Kidney (tissue), 14 donors: ENCODE data around the gene IPCEF1. TPM values are rescaled to one million over a fixed set of nuclear protein-coding genes. Genes with fewer than 3 reads are reported as not detected.
A peak's percentile ranks its signal among the peaks of the same experiment; 100 is the strongest.
"Not testable (repeated sequence)": the region's sequence is repeated elsewhere in the genome, so short reads cannot be mapped to it uniquely, and the experiment has no call there.

ENCODE experiments used
- DNase-seq, 5 donors: peaks; one replicate each; pipeline ENCODE4 v3.0.0-alpha.2; 2013 to 2020
- FAIRE-seq: peaks from 2 replicates; lab custom pipeline; 2012; peaks lifted over from hg19 to GRCh38; lab: Jason Lieb, UNC
- H3K27ac ChIP-seq, 2 donors: one replicate each; pipeline ENCODE4 v1.7.0; 2013; ENCODE audit warnings: low read depth in 2 of 2, low read length in 2 of 2, inconsistent platforms in 1 of 2
- H3K27me3 ChIP-seq: one replicate; pipeline ENCODE4 v1.7.1; 2013; ENCODE audit warnings: low read length, inconsistent platforms; ENCODE audit not compliant: control insufficient read depth, insufficient read depth
- H3K36me3 ChIP-seq, 3 donors: one replicate each; pipeline versions ENCODE4 v1.7.0 to v1.7.1; 2013; ENCODE audit warnings: low read length in 3 of 3, control low read depth in 1 of 3, inconsistent platforms in 1 of 3; ENCODE audit not compliant: insufficient read depth in 3 of 3, control insufficient read depth in 2 of 3
- H3K4me1 ChIP-seq, 3 donors: one replicate each; pipeline versions ENCODE4 v1.7.0 to v1.7.1; 2013; ENCODE audit warnings: low read length in 3 of 3, inconsistent platforms in 1 of 3, low read depth in 1 of 3; ENCODE audit not compliant: control insufficient read depth in 2 of 3, insufficient read depth in 2 of 3
- H3K4me3 ChIP-seq, 3 donors: one replicate each; pipeline versions ENCODE4 v1.7.0 to v1.8.1; 2013; ENCODE audit warnings: low read length in 3 of 3, control low read depth in 1 of 3, inconsistent platforms in 1 of 3
- H3K9ac ChIP-seq, 3 donors: one replicate each; pipeline versions ENCODE4 v1.7.0 to v1.7.1; 2013; ENCODE audit warnings: low read length in 3 of 3, control low read depth in 1 of 3, inconsistent platforms in 1 of 3
- H3K9me3 ChIP-seq, 3 donors: one replicate each; pipeline versions ENCODE4 v1.7.0 to v1.7.1; 2013; ENCODE audit warnings: low read length in 3 of 3, control low read depth in 1 of 3, inconsistent platforms in 1 of 3; ENCODE audit not compliant: control insufficient read depth in 2 of 3, insufficient read depth in 1 of 3
- intact Hi-C: fragments of 100-400 bp; cut with DNase I; formaldehyde crosslinking; loops from one replicate; pipeline ENCODE4 v1.11.1; 2022
- polyA plus RNA-seq: library from polyadenylated mRNA; stranded (reverse); fragments of 350-450 nt; fragmentation: Illumina TruSeq; extraction: RNeasy Lipid Tissue Mini Kit (QIAGEN cat#74804); gene quantifications from one replicate; pipeline ENCODE4 v1.2.3, GENCODE V29; 2014; ENCODE audit warnings: low read depth, low replicate concordance; ENCODE audit not compliant: insufficient read depth
- total RNA-seq: library from RNA; stranded (reverse); fragmentation: NEBNext Ultra II Directional; extraction: Animal tissue kit (Norgen Biotek cat#: 25700); gene quantifications from one replicate; pipeline ENCODE4 v1.2.1, GENCODE V29; 2021
- TF ChIP-seq, protein P1 (sequence below): IDR thresholded peaks from 3 replicates; pipeline ENCODE4 v1.5.1; 2012; ENCODE audit warnings: mild to moderate bottlenecking, moderate library complexity, borderline replicate concordance; ENCODE audit not compliant: insufficient read depth; ENCODE audit errors: extremely low read depth
- donor health status: control.
- donor health status: control.
- donor health status: control.
- donor health status: control.
- donor health status: control.
- donor health status: DM: yes; HTN: yes; CAD: no.
- donor health status: Normal renal cell carcinoma (clear cell type).

IPCEF1 gene
- total and polyA plus RNA-seq, 2 donors from 2014 or later: 2.7 to 25.9 TPM

DNA sequence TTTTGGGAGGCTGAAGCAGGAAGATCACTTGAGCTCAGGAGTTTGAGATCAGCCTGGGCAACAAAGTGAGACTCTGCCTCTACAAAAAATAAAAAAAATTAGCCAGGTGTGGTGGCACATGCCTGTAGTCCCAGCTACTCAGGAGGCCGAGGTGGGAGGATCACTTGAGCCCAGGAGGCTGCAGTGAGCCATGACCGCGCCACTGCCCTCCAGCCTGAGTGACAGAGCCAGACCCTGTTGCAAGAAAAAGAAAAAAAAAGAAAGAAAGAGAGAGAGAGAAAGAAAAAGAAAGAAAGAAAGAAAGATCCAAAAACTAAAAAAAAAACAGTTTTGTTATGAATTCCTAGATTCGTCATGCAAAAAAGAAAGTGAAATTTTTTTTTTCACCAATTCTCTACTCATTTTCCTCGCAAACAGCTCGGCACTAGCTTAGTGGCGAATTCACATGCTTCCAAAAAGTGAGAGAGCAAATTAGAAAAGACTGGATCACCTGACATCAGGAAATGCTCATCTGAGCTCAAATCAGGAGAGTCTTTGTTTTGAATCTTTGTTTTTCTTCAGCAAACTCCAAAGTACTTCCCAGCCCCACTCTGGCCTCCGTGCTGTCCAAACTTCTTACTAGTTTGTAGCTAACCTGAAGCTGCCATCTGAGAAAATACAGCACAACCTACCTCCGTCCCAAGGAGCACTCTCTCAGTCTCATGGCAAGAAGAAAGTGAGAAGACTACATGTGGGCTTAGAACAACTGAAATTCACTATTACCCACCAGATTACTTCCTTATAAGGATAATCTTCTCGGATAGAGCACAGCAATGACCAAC lies 27.0 kb downstream of the IPCEF1 start:
- Histone ChIP-seq H3K4me3 (peak overlapping the region in 1 of 3 donors; percentile 39), H3K9me3 (no peaks in the 10 kb centered on the region)
- FAIRE-seq: no peak

DNA sequence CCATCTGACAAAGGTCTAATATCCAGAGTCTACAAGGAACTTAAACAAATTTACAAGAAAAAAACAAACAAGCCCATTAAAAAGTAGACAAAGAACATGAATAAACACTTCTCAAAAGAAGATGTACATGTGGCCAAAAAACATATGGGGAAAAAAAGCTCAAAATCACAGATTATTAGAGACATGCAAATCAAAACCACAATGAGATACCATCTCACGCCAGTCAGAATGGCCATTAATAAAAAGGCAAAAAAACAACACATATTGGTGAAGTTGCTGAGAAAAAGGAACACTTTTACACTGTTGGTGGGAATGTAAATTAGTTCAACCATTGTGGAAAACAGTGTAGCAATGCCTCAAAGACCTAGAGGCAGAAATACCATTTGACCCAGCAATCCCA lies 29.3 kb downstream of the IPCEF1 start:
- intact Hi-C loops, H3K4me1 ChIP-seq, H3K9me3 ChIP-seq, H3K4me3 ChIP-seq, H3K36me3 ChIP-seq, H3K9ac ChIP-seq, H3K27me3 ChIP-seq, H3K27ac ChIP-seq, DNase-seq, FAIRE-seq: not testable (repeated sequence)

More for the DNA sequence above, 27.0 kb downstream of the IPCEF1 start:
- TF ChIP-seq, protein P1, sequence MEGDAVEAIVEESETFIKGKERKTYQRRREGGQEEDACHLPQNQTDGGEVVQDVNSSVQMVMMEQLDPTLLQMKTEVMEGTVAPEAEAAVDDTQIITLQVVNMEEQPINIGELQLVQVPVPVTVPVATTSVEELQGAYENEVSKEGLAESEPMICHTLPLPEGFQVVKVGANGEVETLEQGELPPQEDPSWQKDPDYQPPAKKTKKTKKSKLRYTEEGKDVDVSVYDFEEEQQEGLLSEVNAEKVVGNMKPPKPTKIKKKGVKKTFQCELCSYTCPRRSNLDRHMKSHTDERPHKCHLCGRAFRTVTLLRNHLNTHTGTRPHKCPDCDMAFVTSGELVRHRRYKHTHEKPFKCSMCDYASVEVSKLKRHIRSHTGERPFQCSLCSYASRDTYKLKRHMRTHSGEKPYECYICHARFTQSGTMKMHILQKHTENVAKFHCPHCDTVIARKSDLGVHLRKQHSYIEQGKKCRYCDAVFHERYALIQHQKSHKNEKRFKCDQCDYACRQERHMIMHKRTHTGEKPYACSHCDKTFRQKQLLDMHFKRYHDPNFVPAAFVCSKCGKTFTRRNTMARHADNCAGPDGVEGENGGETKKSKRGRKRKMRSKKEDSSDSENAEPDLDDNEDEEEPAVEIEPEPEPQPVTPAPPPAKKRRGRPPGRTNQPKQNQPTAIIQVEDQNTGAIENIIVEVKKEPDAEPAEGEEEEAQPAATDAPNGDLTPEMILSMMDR: no peak
- Histone ChIP-seq H3K36me3 (no peaks in the 10 kb centered on the region), H3K27me3 (no peaks in the 10 kb centered on the region), H3K27ac (no peak overlapping the region), H3K9ac (no peak overlapping the region), H3K4me1 (no peaks in the 10 kb centered on the region)
- intact Hi-C loops: no loop called here
- no peak for DNase-seq

DNA sequence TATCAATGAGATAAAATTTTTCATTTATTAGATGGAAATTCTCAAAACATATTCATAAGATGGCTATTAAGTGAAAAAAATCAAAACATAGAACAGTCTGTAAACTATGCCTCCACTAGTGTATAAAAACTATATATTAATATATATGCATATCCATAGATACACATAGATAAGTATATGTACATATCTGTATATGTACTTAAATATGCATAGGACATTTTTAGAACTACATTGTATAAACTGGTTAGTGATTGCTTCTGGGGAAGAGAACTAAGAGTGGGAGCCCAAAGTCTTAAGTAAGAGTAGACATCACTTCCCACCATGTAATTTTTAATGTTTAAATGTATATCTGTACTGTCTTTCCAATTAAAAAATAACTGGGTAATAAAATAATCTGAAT lies 31.5 kb downstream of the IPCEF1 start:
- Histone ChIP-seq H3K9ac (no peak overlapping the region), H3K27ac (no peak overlapping the region), H3K4me1 (no peaks in the 10 kb centered on the region), H3K9me3 (no peaks in the 10 kb centered on the region), H3K36me3 (no peaks in the 10 kb centered on the region), H3K4me3 (no peak overlapping the region), H3K27me3 (no peaks in the 10 kb centered on the region)
- intact Hi-C loops: no loop called here
- TF ChIP-seq, protein P1: no peak
- DNase-seq (no peak), FAIRE-seq (peak; percentile 42)

DNA sequence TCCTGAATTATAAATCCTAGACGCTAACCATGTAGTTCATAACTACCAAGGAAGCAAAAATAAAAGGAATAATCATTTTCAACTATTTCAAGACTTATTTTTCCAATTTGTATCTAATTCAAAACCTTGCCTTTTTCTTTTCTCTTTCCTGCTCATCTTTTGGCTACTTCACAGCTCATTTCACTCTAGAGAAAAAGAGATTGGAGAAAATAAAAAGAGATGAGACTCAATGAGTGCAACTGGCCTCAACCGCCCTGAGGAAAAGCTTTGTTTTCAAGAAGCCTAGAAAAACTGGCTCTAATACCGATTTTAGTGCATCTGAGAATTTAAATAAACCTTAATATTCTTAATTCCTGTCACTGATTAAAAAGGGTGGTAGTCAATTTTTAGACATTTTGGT lies 36.4 kb downstream of the IPCEF1 start:
- peak in 1 of 5 donors; percentile 46 for DNase-seq
- FAIRE-seq: no peak
- intact Hi-C loops: no loop called here
- no peak overlapping the region for H3K9ac ChIP-seq
- H3K4me3 ChIP-seq: no peak overlapping the region
- peaks cover 0 to 5% (median 4%) of the 10 kb centered on the region in 3 donors for H3K4me1 ChIP-seq
- no peaks in the 10 kb centered on the region for H3K9me3 ChIP-seq
- no peak overlapping the region for H3K27ac ChIP-seq
- H3K27me3 ChIP-seq: no peaks in the 10 kb centered on the region
- H3K36me3 ChIP-seq: no peaks in the 10 kb centered on the region
- TF ChIP-seq, protein P1: no peak
